SK-N-SH (cell line): ENCODE results near the gene MAST2.

ENCODE experiments used
- CTCF ChIP-seq: fragments of 200-600 bp; sonication (generic); IDR thresholded peaks from 2 replicates; pipeline ENCODE4 v1.6.1; 2017; ENCODE audit warnings: antibody characterized with exemption, mild to moderate bottlenecking, moderate library complexity
- FOSL2 ChIP-seq: IDR thresholded peaks from 2 replicates; pipeline ENCODE4 v1.4.0; 2012; ENCODE audit warnings: low read depth, mild to moderate bottlenecking, moderate library complexity, borderline replicate concordance
- FOXM1 ChIP-seq: IDR thresholded peaks from 2 replicates; pipeline ENCODE4 v1.4.0; 2012; ENCODE audit warnings: low read depth, mild to moderate bottlenecking
- NFIC ChIP-seq: IDR thresholded peaks from 2 replicates; pipeline ENCODE4 v1.4.0; 2012; ENCODE audit warnings: borderline replicate concordance
- RCOR1 ChIP-seq: fragments of 150-350 bp; IDR thresholded peaks from 2 replicates; pipeline ENCODE4 v1.6.1; 2017; ENCODE audit warnings: antibody characterized with exemption, low read length
- RFX5 ChIP-seq: IDR thresholded peaks from 2 replicates; pipeline ENCODE4 v1.6.1; 2012; ENCODE audit warnings: mild to moderate bottlenecking, improper control_type of control experiment, low read length
- TAF1 ChIP-seq: IDR thresholded peaks from 2 replicates; pipeline ENCODE4 v1.6.1; 2012; ENCODE audit warnings: low read depth, mild to moderate bottlenecking, low read length, moderate library complexity, borderline replicate concordance
- TCF12 ChIP-seq: IDR thresholded peaks from 2 replicates; pipeline ENCODE4 v1.4.0; 2012
- USF2 ChIP-seq: fragments of 150-350 bp; IDR thresholded peaks from 2 replicates; pipeline ENCODE4 v1.6.1; 2017; ENCODE audit warnings: antibody characterized with exemption, low read length, low read depth, borderline replicate concordance

- TF ChIP-seq NFIC (no peak), CTCF (no peak), TAF1 (no peak), FOXM1 (no peak), USF2 (no peak), FOSL2 (no peak), RFX5 (no peak), RCOR1 (no peak), TCF12 (no peak)
These were observed 250.3 kb downstream of the MAST2 start for GRCh38 chr1:46053734-46054133.
